Measurements from ENCODE around the gene SLC6A20. TPM values are rescaled to one million over a fixed set of nuclear protein-coding genes. Genes with fewer than 3 reads are reported as not detected.

Gene SLC6A20
- total RNA-seq, 1 donor from 2014 or later = not detected

DNA sequence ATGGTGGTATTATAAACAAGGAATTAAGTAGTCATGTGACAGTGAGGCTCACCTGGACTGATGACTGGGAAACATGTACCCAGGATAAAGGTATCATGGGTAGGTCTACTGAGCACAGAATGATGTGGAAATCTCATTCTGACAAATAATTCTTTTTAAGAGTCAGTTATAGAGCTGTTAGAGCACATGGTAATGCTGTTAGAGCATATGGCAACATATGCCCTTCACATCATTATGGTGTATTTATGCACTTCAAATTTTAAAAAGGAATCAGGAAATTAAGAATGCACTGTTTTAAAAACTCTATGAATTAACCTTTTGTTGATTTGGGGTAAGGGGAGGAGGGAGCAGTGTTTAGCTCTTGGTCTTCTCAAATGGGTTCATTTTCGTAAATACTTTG lies 1.7 kb downstream of the SLC6A20 start:
- H3K9me3 ChIP-seq (replicated peaks) = peaks cover 11% of the 10 kb centered on the region
- no peak overlapping the region for H3K4me3 ChIP-seq
- no peaks in the 10 kb centered on the region for H3K36me3 ChIP-seq
- peaks cover 16% of the 10 kb centered on the region for H3K4me1 ChIP-seq
- intact Hi-C loops (cut with micrococcal nuclease) = no loop called here
- no peak overlapping the region for H3K27ac ChIP-seq (replicated peaks)
- no peak for DNase-seq
- H3K27me3 ChIP-seq (ENCODE audit: low read depth) = peaks cover 58% of the 10 kb centered on the region
- TF ChIP-seq, protein P1, sequence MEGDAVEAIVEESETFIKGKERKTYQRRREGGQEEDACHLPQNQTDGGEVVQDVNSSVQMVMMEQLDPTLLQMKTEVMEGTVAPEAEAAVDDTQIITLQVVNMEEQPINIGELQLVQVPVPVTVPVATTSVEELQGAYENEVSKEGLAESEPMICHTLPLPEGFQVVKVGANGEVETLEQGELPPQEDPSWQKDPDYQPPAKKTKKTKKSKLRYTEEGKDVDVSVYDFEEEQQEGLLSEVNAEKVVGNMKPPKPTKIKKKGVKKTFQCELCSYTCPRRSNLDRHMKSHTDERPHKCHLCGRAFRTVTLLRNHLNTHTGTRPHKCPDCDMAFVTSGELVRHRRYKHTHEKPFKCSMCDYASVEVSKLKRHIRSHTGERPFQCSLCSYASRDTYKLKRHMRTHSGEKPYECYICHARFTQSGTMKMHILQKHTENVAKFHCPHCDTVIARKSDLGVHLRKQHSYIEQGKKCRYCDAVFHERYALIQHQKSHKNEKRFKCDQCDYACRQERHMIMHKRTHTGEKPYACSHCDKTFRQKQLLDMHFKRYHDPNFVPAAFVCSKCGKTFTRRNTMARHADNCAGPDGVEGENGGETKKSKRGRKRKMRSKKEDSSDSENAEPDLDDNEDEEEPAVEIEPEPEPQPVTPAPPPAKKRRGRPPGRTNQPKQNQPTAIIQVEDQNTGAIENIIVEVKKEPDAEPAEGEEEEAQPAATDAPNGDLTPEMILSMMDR (IDR thresholded peaks at IDR 0.05; ENCODE audit: borderline replicate concordance) = no peak

DNA sequence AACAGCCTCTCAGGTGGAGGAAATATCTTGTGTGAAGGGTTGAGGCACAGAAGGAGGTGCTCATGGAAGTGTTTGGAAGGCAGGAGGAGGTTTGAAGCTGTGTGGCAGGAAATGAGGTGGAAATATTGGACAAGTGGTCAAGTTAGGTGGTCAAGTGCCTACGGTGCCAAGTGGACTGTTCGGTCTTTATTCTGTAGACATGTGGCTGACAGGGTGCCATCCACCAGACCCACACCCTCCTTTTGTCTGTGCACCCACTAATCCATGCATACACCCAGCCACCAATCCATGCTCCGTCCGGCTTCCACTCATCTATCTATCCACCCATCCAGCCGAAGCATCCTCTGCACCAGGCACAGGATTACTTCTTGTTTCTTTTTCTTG lies 2.2 kb downstream of the SLC6A20 start:
- peaks cover 53% of the 10 kb centered on the region for H3K27me3 ChIP-seq (ENCODE audit: low read depth)
- DNase-seq = no peak
- no peak overlapping the region for H3K4me3 ChIP-seq
- intact Hi-C loops (cut with micrococcal nuclease) = no loop called here
- peaks cover 16% of the 10 kb centered on the region for H3K9me3 ChIP-seq (replicated peaks)
- H3K27ac ChIP-seq (replicated peaks) = no peak overlapping the region
- peaks cover 16% of the 10 kb centered on the region for H3K4me1 ChIP-seq
- TF ChIP-seq, protein P1 (IDR thresholded peaks at IDR 0.05; ENCODE audit: borderline replicate concordance) = no peak
- H3K36me3 ChIP-seq = no peaks in the 10 kb centered on the region

DNA sequence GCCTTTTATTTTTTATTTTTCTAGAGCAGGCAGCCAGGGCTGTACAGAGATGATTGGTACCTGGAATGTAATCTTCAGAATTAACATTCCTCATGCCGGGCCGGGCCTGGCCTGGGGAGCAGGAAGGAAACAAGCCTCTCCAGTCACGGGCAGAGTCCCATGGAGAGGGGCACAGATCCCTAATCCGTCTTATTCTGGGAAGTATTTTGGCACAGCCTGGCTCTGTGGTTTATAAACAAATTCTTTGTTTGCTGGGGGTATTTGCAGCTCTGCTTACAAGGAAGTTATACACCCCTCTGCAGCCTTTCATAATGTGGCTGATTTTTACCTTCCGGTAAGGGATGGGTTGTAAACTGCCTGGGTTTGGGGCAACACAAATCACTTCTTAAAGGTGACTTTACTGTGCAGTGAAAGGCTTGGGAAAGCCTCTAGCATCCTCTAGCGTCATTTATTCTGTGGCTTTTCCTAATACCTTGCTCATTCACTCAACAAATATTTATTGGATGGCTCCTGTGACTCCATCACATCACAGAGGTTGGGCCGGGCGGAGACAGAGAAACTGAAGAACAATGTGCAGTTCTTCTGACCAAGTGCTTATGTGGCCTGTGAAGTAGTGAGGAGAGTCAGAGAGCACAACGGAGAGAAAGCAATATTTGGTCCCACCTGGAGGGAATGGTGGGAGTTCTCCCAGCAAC lies 2.7 kb downstream of the SLC6A20 start:
- intact Hi-C loops (cut with micrococcal nuclease) = no loop called here
- no peaks in the 10 kb centered on the region for H3K36me3 ChIP-seq
- DNase-seq = no peak
- TF ChIP-seq, protein P1 (IDR thresholded peaks at IDR 0.05; ENCODE audit: borderline replicate concordance) = no peak
- peaks cover 16% of the 10 kb centered on the region for H3K4me1 ChIP-seq
- peaks cover 21% of the 10 kb centered on the region for H3K9me3 ChIP-seq (replicated peaks)
- H3K27ac ChIP-seq (replicated peaks) = no peak overlapping the region
- H3K4me3 ChIP-seq = no peak overlapping the region
- H3K27me3 ChIP-seq (ENCODE audit: low read depth) = peaks cover 47% of the 10 kb centered on the region

DNA sequence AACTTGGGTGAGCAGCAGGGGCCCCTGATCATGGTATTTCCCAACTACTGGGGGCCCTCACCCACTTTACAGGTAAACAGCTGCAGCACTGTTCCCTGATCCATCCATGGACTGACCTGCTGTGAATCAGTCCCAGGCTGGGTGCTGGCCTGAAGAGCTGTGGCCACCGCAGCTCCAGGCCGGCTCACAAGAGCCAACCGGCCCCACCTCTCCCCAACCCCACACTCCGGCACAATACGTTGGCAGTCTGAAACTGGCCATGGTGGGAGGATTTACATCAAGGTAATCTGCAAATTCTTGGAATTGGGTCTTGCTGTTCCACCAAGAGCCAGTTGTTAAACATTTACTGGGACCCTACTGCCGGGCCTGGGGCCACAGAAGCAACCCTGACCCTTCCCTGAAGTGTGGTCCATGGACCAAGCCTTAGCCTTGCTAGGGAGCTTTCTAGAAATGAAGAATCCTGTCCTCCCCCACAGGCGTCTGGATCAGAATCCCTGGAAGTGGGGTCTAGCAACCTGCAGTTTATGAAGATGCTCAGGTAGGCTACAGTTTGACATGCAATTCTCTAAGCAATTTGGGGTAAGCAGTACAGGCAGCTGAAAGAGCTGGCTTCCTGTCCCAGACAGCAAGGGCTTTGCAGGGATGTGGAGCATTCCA lies 3.7 kb downstream of the SLC6A20 start:
- TF ChIP-seq, protein P1 (IDR thresholded peaks at IDR 0.05; ENCODE audit: borderline replicate concordance) = no peak
- H3K27me3 ChIP-seq (ENCODE audit: low read depth) = peaks cover 38% of the 10 kb centered on the region
- H3K36me3 ChIP-seq = no peaks in the 10 kb centered on the region
- no peak overlapping the region for H3K27ac ChIP-seq (replicated peaks)
- H3K4me1 ChIP-seq = peaks cover 16% of the 10 kb centered on the region
- peaks cover 31% of the 10 kb centered on the region for H3K9me3 ChIP-seq (replicated peaks)
- no peak overlapping the region for H3K4me3 ChIP-seq
- intact Hi-C loops (cut with micrococcal nuclease) = no loop called here
- DNase-seq = no peak

DNA sequence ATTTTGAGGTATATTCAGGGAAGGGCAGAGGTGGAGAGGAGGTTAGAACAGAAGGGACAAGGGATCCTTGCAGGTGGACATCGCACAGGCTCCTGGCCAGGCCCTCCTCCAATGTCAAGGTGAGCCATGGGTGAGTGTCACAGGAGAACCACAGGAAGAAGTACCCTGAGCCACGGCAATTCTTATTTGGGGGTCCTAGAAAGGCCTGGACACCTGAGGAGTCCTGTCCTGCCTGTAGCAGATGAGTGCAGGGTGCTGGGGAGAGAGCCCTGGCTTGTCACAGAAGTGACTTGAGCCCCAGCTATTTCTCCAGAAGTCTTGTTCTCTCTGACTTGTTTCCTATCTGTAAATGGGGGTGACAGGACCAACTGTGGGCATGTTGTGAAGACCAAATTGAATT lies 4.3 kb downstream of the SLC6A20 start:
- no peak overlapping the region for H3K27ac ChIP-seq (replicated peaks)
- H3K27me3 ChIP-seq (ENCODE audit: low read depth) = peaks cover 31% of the 10 kb centered on the region
- no peaks in the 10 kb centered on the region for H3K36me3 ChIP-seq
- no peak for DNase-seq
- peaks cover 16% of the 10 kb centered on the region for H3K4me1 ChIP-seq
- TF ChIP-seq, protein P1 (IDR thresholded peaks at IDR 0.05; ENCODE audit: borderline replicate concordance) = no peak
- no peak overlapping the region for H3K4me3 ChIP-seq
- intact Hi-C loops (cut with micrococcal nuclease) = no loop called here
- H3K9me3 ChIP-seq (replicated peaks) = peaks cover 31% of the 10 kb centered on the region

Measured in left ventricle myocardium inferior (tissue), 1 donor.